Right renal pelvis (tissue), 4 donors: ENCODE results near the gene EIF2AK3. TPM values are rescaled to one million over a fixed set of nuclear protein-coding genes. Genes with fewer than 3 reads are reported as not detected.
"Not testable (repeated sequence)": the region's sequence is repeated elsewhere in the genome, so short reads cannot be mapped to it uniquely, and the experiment has no call there.

Experiments
- DNase-seq, 4 donors: peaks; one replicate each; pipeline ENCODE4 v3.0.0-alpha.2; 2013; ENCODE audit warnings: low read depth in 4 of 4, low spot score in 3 of 4, missing footprints in 1 of 4
- polyA plus RNA-seq, 4 donors: library from polyadenylated mRNA; unstranded; fragments of 120-200 nt; gene quantifications; one replicate each; pipeline ENCODE4 v1.2.1, GENCODE V29; 2013; ENCODE audit not compliant: insufficient read length in 4 of 4

The EIF2AK3 gene
- polyA plus RNA-seq, 4 donors, result 25.1 to 29.3 (median 25.9) TPM

DNA sequence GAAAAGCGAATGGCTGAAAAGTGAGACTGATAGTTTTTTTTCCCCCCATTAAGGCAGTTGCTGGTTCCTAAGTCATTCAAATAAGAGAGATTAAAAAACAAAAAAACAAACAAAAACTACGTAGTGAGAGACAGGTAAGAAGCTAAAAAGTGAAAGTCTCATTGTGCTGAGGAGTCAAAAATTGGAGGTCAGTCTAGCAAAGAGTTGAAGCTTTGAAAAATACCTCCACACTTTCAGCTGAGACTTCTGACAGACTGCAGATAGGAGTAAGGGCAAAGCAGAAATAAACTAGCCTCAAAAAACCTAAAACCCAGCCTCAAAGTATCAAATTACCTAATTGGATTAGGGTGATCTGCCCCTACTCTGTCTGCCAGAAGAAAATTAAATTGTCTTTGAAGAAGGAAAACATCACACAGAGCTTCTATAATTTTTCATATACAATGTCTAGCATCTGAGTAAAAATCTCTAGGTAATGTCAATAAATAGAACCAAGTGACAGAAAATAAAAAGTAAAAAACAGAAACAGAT, 10.9 kb upstream of the EIF2AK3 start:
- DNase-seq, result no peak

GRCh38 chr2:88637464-88637863, 10.2 kb upstream of the EIF2AK3 start:
- no peak for DNase-seq

GRCh38 chr2:88636026-88636425, 8.8 kb upstream of the EIF2AK3 start:
- no peak for DNase-seq

- DNase-seq, result no peak
Measured at GRCh38 chr2:88632569-88632968, 5.3 kb upstream of the EIF2AK3 start.

GRCh38 chr2:88628571-88628939, 1.3 kb upstream of the EIF2AK3 start:
- no peak for DNase-seq

GRCh38 chr2:88627856-88628570, 749 bp upstream of the EIF2AK3 start:
- peak in 2 of 4 donors; percentile 76 to 81 for DNase-seq

- DNase-seq, result peak in 1 of 4 donors; percentile 29
Measured at GRCh38 chr2:88626171-88627054, 851 bp downstream of the EIF2AK3 start.

DNA sequence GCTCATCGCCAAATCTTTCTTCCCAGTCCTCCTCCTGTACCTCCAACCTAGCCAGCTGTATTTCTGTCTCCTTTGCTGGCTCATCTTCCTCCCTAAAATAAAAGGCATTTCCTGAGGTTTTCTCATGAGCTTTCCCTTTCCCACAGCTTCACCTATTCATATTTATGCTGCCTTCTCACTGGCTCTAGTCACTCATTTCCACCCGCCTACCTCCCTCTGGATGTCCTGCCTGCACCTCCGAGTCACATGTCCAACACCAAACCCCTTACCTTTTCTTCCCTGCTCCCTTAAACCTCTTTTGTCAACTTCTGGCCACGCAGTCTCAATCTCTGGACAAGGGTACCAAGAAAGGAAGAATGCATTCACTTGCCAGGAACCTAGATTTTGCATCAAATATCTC, 2.8 kb downstream of the EIF2AK3 start:
- no peak for DNase-seq

GRCh38 chr2:88623831-88624465, 3.3 kb downstream of the EIF2AK3 start:
- not testable (repeated sequence) for DNase-seq

DNA sequence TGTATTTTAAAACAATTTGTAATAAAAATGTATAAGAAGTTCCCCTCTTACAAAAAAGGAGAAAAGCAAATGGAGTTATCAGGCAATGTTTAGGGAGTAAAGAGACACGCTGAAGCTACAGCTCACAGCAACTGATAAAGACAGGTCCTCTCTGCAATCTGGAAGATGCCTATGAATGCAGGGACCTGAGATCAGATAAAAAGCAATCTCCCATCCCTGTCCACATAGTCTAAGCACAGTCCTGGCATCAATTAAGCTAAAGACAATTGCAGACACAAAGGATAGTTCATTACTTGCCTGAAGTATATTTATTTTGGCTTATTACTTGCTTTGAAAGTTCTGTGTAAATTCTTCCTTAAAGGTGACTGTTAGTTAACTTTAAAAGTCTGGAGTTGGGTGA, 5.0 kb downstream of the EIF2AK3 start:
- no peak for DNase-seq

DNA sequence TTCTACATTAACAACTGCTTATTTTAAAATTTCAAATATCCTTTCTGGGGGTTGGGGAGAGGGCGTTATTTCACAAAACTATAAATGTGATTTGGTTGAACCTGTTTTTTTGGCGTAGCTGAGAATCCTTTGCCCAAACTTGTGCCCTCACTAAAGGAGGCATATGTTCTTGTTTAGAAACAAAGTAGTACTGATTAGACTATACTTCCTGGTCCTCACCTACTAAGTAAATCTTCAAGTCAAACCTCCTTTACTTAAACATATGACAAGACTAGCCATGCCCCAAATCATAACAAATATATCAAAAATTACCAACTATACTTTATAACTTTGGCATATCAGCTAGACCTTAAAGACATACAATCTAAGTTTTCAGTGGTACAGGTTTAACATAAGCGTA, 5.8 kb downstream of the EIF2AK3 start:
- DNase-seq, result no peak

DNA sequence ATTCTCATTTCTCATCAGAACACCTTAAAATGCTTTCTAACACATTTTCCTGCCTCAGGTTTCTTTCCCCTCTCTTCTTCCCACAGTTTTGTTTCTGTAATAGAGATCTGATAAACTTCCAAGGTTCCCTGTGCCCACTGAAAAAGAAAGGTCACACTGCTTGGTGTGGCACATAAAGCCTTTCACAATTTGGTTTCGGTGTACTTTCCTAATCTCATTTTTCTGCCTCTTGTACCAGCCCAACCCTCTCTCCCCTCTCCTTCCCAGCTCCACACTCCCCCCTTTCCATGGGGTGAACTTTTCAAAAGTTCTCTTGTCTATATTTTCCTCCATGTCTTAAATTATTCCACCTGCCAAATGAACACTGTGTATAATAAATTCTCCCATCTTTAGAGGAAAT, 7.2 kb downstream of the EIF2AK3 start:
- DNase-seq, result no peak

- no peak for DNase-seq
Measured at GRCh38 chr2:88615822-88616221, 11.4 kb downstream of the EIF2AK3 start.

DNA sequence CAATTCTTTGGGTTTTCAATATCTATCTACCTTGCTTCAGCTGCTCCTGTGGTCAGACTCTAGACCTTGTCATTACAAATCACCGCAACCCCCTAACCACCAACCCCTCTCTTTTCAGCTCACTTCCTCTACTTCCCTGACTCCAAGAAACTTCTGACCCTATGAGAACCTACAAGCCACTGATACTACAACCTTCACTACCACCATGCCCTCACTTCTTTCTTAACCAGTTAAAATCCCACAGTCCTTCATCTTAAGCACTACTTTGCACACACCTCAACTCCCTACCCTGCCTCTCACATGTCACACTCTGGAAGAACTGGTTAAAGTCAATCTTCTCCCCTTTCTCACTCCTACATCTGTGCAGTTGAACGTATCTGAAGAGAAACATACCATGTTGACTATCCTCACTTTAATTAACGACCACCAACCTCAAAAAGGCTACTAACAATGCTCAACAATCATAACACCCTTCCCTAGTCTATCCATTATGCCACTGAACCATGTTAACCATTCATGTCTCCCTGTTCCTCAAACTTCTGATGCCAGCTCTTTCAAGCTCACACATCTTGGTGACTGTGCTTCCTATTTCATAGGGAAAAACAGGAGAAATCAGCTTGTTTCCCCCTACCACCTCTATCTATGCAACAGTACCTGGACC, 12.6 kb downstream of the EIF2AK3 start:
- no peak for DNase-seq

GRCh38 chr2:88613921-88614320, 13.3 kb downstream of the EIF2AK3 start:
- no peak for DNase-seq

DNA sequence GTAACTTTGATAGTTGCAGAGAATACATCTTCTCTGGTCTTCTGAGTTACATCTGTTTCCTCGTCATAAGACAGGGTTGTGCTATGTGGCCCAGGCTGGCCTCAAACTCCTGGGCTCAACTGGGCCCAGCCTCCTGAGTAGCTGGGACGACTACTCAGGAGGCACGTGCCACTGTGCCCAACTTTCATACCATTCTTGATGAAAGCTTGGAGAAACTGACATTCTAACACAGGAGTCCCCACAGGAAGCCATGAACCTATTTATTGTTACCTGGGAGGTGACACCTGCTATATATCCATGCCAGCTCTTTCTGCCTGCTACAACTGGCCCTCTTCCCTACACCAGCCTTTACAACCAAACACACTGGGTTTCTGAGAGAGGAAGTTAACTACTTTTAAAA, 19.1 kb downstream of the EIF2AK3 start:
- no peak for DNase-seq

GRCh38 chr2:88607416-88607815, 19.8 kb downstream of the EIF2AK3 start:
- DNase-seq, result no peak

GRCh38 chr2:88606371-88607030, 20.8 kb downstream of the EIF2AK3 start:
- no peak for DNase-seq

- no peak for DNase-seq
Measured at GRCh38 chr2:88603146-88603545, 24.1 kb downstream of the EIF2AK3 start.

- no peak for DNase-seq
Measured at GRCh38 chr2:88602022-88602421, 25.2 kb downstream of the EIF2AK3 start.
